Measurements from ENCODE around the gene TRHDE. TPM values are rescaled to one million over a fixed set of nuclear protein-coding genes. Genes with fewer than 3 reads are reported as not detected.
A peak's percentile ranks its signal among the peaks of the same experiment; 100 is the strongest.

Gene TRHDE
- total and polyA plus RNA-seq, 2 donors (not counting 1 experiment from before 2014, with no cell fraction given), result 7.3 to 8.8 TPM

GRCh38 chr12:72547573-72547972 lies 275.4 kb downstream of the TRHDE start:
- peak; percentile 68 to 72 for DNase-seq (ENCODE audit: low read depth in 2 of 2)

DNA sequence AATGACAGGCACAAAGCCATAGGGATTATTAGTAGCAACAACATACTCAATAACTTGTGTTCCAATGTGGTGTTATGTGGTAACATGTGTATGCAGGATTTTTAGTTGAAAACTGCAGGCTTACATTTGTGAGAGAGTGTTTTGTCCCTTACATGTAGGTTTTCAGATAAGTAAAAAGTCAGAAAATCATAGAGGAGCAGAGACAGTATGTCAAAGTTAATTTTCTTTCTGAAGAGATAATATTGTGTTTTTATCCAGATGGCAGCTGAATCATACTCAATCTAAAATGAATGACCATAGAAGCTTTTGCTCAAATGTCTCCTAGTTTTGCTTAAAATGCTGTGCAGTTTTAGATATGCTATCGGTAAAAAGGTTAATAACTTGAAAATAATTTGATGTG lies 277.0 kb downstream of the TRHDE start:
- Histone ChIP-seq H4K20me1 (ENCODE audit: control insufficient read depth, extremely low read depth, insufficient read depth, low read length) (no peaks in the 10 kb centered on the region), H3K27me3 (ENCODE audit: control insufficient read depth, insufficient read depth, low read length) (no peaks in the 10 kb centered on the region), H2AFZ (ENCODE audit: low read length) (no peak overlapping the region), H3K4me3 (replicated peaks in 1 of 4; ENCODE audit: control extremely low read depth in 1 of 4, insufficient read depth in 1 of 4, low read depth in 3 of 4, low read length in 4 of 4) (no peak overlapping the region), H3K79me2 (ENCODE audit: control insufficient read depth, insufficient read depth, low read length) (no peaks in the 10 kb centered on the region), H3K9me3 (ENCODE audit: control insufficient read depth, insufficient read depth, low read depth, low read length) (no peaks in the 10 kb centered on the region), H3K4me1 (ENCODE audit: control insufficient read depth, extremely low read depth, insufficient read depth, low read length) (no peaks in the 10 kb centered on the region), H3K27ac (ENCODE audit: insufficient read depth, low read length) (no peak overlapping the region), H3K4me2 (ENCODE audit: extremely low read depth, insufficient read depth, low read length) (no peak overlapping the region), H3K36me3 (ENCODE audit: control insufficient read depth, insufficient read depth, low read length) (no peaks in the 10 kb centered on the region), H3K9ac (ENCODE audit: insufficient read depth, low read length) (no peak overlapping the region)
- no peak for DNase-seq (ENCODE audit: low read depth in 2 of 2)
- TF ChIP-seq, protein P1, sequence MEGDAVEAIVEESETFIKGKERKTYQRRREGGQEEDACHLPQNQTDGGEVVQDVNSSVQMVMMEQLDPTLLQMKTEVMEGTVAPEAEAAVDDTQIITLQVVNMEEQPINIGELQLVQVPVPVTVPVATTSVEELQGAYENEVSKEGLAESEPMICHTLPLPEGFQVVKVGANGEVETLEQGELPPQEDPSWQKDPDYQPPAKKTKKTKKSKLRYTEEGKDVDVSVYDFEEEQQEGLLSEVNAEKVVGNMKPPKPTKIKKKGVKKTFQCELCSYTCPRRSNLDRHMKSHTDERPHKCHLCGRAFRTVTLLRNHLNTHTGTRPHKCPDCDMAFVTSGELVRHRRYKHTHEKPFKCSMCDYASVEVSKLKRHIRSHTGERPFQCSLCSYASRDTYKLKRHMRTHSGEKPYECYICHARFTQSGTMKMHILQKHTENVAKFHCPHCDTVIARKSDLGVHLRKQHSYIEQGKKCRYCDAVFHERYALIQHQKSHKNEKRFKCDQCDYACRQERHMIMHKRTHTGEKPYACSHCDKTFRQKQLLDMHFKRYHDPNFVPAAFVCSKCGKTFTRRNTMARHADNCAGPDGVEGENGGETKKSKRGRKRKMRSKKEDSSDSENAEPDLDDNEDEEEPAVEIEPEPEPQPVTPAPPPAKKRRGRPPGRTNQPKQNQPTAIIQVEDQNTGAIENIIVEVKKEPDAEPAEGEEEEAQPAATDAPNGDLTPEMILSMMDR (conservative IDR thresholded peaks at IDR 0.05 in 1 of 2, IDR thresholded peaks at IDR 0.05 in 1 of 2; ENCODE audit: low read depth in 1 of 2, low read length in 2 of 2), result no peak
- no peak for TF ChIP-seq EZH2 (IDR thresholded peaks at IDR 0.05; ENCODE audit: low read length, missing control alignments)

More at GRCh38 chr12:72547573-72547972, 275.4 kb downstream of the TRHDE start:
- Histone ChIP-seq H3K4me1 (ENCODE audit: control insufficient read depth, extremely low read depth, insufficient read depth, low read length) (no peaks in the 10 kb centered on the region), H3K4me3 (replicated peaks in 1 of 4; ENCODE audit: control extremely low read depth in 1 of 4, insufficient read depth in 1 of 4, low read depth in 3 of 4, low read length in 4 of 4) (no peak overlapping the region), H2AFZ (ENCODE audit: low read length) (no peak overlapping the region), H3K9ac (ENCODE audit: insufficient read depth, low read length) (no peak overlapping the region), H4K20me1 (ENCODE audit: control insufficient read depth, extremely low read depth, insufficient read depth, low read length) (no peaks in the 10 kb centered on the region), H3K36me3 (ENCODE audit: control insufficient read depth, insufficient read depth, low read length) (no peaks in the 10 kb centered on the region), H3K27me3 (ENCODE audit: control insufficient read depth, insufficient read depth, low read length) (no peaks in the 10 kb centered on the region), H3K79me2 (ENCODE audit: control insufficient read depth, insufficient read depth, low read length) (no peaks in the 10 kb centered on the region), H3K27ac (ENCODE audit: insufficient read depth, low read length) (no peak overlapping the region), H3K4me2 (ENCODE audit: extremely low read depth, insufficient read depth, low read length) (peak overlapping the region; percentile 25), H3K9me3 (ENCODE audit: control insufficient read depth, insufficient read depth, low read depth, low read length) (no peaks in the 10 kb centered on the region)
- no peak for TF ChIP-seq EZH2 (IDR thresholded peaks at IDR 0.05; ENCODE audit: low read length, missing control alignments)
- TF ChIP-seq, protein P1 (conservative IDR thresholded peaks at IDR 0.05 in 1 of 2, IDR thresholded peaks at IDR 0.05 in 1 of 2; ENCODE audit: low read depth in 1 of 2, low read length in 2 of 2), result no peak

DNA sequence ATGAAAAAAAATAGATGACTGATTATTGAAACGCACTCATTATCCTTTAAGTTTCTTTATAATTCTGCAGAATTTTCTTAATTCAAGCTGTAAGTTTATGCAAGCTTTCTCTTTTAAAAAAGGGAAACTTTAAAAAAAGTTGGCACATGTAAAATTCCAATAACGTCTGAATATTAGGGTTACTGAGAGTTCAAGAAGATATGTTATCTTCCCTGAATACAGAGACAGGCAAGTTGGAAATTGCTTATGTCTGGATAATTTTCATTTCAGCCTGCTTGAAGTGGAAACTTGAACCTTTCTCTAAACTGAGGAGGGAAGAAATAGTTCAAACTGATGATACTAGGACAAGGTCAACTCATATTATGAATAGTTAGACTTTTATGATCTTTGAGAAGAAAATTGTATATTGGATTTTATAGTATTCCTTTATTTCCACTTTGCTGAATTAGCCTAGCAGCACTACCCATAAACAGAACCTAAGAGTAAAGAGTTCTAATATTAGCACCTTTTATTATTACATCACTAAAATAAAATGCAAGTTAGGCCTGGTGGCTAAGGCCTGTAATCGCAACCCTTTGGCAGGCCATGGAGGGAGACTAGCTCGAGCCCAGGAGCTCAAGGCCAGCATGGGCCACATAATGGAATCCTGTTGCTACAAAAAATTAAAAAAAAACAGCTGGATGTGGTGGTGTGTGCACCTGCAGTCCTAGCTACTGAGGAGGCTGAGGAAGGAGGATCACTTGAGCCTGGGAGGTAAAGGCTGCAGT lies 288.0 kb downstream of the TRHDE start:
- Histone ChIP-seq H3K27me3 (ENCODE audit: control insufficient read depth, insufficient read depth, low read length) (no peaks in the 10 kb centered on the region), H3K4me2 (ENCODE audit: extremely low read depth, insufficient read depth, low read length) (no peak overlapping the region), H3K79me2 (ENCODE audit: control insufficient read depth, insufficient read depth, low read length) (no peaks in the 10 kb centered on the region), H3K27ac (ENCODE audit: insufficient read depth, low read length) (no peak overlapping the region), H2AFZ (ENCODE audit: low read length) (no peak overlapping the region), H3K9ac (ENCODE audit: insufficient read depth, low read length) (no peak overlapping the region), H3K4me3 (replicated peaks in 1 of 4; ENCODE audit: control extremely low read depth in 1 of 4, insufficient read depth in 1 of 4, low read depth in 3 of 4, low read length in 4 of 4) (no peak overlapping the region), H3K36me3 (ENCODE audit: control insufficient read depth, insufficient read depth, low read length) (no peaks in the 10 kb centered on the region), H4K20me1 (ENCODE audit: control insufficient read depth, extremely low read depth, insufficient read depth, low read length) (no peaks in the 10 kb centered on the region), H3K9me3 (ENCODE audit: control insufficient read depth, insufficient read depth, low read depth, low read length) (no peaks in the 10 kb centered on the region), H3K4me1 (ENCODE audit: control insufficient read depth, extremely low read depth, insufficient read depth, low read length) (no peaks in the 10 kb centered on the region)
- TF ChIP-seq, protein P1 (conservative IDR thresholded peaks at IDR 0.05 in 1 of 2, IDR thresholded peaks at IDR 0.05 in 1 of 2; ENCODE audit: low read depth in 1 of 2, low read length in 2 of 2), result no peak
- TF ChIP-seq EZH2 (IDR thresholded peaks at IDR 0.05; ENCODE audit: low read length, missing control alignments), result no peak
- DNase-seq (ENCODE audit: low read depth in 2 of 2), result peak in 1 of 2 donors; percentile 33

Measured in fibroblast of lung (primary cell).